ENCODE data around the gene WDR26. TPM values are rescaled to one million over a fixed set of nuclear protein-coding genes. Genes with fewer than 3 reads are reported as not detected.

Gene WDR26
- total RNA-seq, 1 experiment from 2014 or later = 81.4 TPM

- Histone ChIP-seq H2BK5ac (ENCODE audit: insufficient read length, low read length) (no peak overlapping the region), H3K79me1 (ENCODE audit: insufficient read depth, low read depth, low read length, poor library complexity, severe bottlenecking) (no peaks in the 10 kb centered on the region), H2AFZ (ENCODE audit: low read length) (no peak overlapping the region), H3K79me2 (ENCODE audit: insufficient read depth, low read length) (no peaks in the 10 kb centered on the region), H4K5ac (ENCODE audit: insufficient read length, low read depth, low read length) (no peak overlapping the region), H3K23ac (ENCODE audit: insufficient read length, low read depth, low read length) (no peak overlapping the region), H4K8ac (replicated peaks; ENCODE audit: insufficient read length, low read depth, low read length) (no peak overlapping the region), H3K27me3 (ENCODE audit: insufficient read depth, low read length) (no peaks in the 10 kb centered on the region), H3K4me2 (ENCODE audit: insufficient read depth, insufficient read length, low read length) (no peak overlapping the region), H2AK5ac (ENCODE audit: insufficient read length, low read length) (no peak overlapping the region), H3T11ph (ENCODE audit: low read length) (no peak overlapping the region), H4K20me1 (ENCODE audit: control insufficient read depth, insufficient read depth, insufficient read length) (no peaks in the 10 kb centered on the region), H3K56ac (ENCODE audit: insufficient read length, low read depth, low read length) (no peak overlapping the region), H2BK12ac (ENCODE audit: insufficient read length, low read depth, low read length) (no peak overlapping the region), H3K27ac (ENCODE audit: insufficient read length, low read depth, low read length) (no peak overlapping the region), H2BK20ac (ENCODE audit: low read depth, low read length, poor library complexity, severe bottlenecking) (no peak overlapping the region), H2BK120ac (ENCODE audit: low read depth, low read length, poor library complexity, severe bottlenecking) (no peak overlapping the region), H3K14ac (ENCODE audit: insufficient read depth, low read length) (no peak overlapping the region), H3K4me1 (ENCODE audit: insufficient read depth, low read length) (no peaks in the 10 kb centered on the region), H3K23me2 (ENCODE audit: insufficient read length, low read depth, low read length, poor library complexity, severe bottlenecking) (no peaks in the 10 kb centered on the region), H3K9me3 (ENCODE audit: control insufficient read depth, low read depth, low read length) (no peaks in the 10 kb centered on the region), H3K4ac (ENCODE audit: low read depth, low read length) (no peak overlapping the region), H3K18ac (ENCODE audit: insufficient read length, low read depth, low read length) (no peak overlapping the region), H2BK15ac (ENCODE audit: low read depth, low read length) (no peak overlapping the region), H4K91ac (ENCODE audit: insufficient read length, low read depth, low read length) (no peak overlapping the region), H3K9ac (ENCODE audit: extremely low read depth, insufficient read length, low read length) (no peak overlapping the region)
- no peak overlapping the region for H3K27ac Mint-ChIP-seq
- no peaks in the 10 kb centered on the region for H3K4me1 Mint-ChIP-seq
- peaks cover 64 to 93% (median 89%) of the 10 kb centered on the region in 3 experiments; a peak in 6 of 7 replicates for H3K36me3 Mint-ChIP-seq (ENCODE audit: insufficient read depth in 1 of 3, low read depth in 3 of 3)
- no peak for DNase-seq
- TF ChIP-seq CTCF (conservative IDR thresholded peaks at IDR 0.05) = no peak
- no peaks in the 10 kb centered on the region for H3K27me3 Mint-ChIP-seq (ENCODE audit: low read depth)
- H3K4me3 Mint-ChIP-seq = no peak overlapping the region
- no peaks in the 10 kb centered on the region for H3K9me3 Mint-ChIP-seq
Observed at GRCh38 chr1:224420106-224420505, 14.5 kb downstream of the WDR26 start.

All from H9 (cell line).